HepG2 (cell line): ENCODE data around the gene GLRA3. TPM values are rescaled to one million over a fixed set of nuclear protein-coding genes. Genes with fewer than 3 reads are reported as not detected.

Experiments used
- ATAC-seq: fragments of 200-7000 bp; cut with Tn5 transposase; 3 replicates; pipeline ENCODE4 v1.9.1; 2020; ENCODE audit warnings: mild to moderate bottlenecking, moderate library complexity
- BruUV-seq: library from RNA; stranded (reverse); fragments of 400-500 nt; replicated peaks from 2 replicates; lab custom pipeline; 2021; lab: Mats Ljungman, UMichigan
- CTCF ChIA-PET: fragments of 300-600 bp; formaldehyde crosslinking; extraction: SDS; loops from one replicate; lab custom pipeline; 2021; ENCODE audit warnings: low total read pairs, inconsistent platforms, low intra/inter-chr PET ratio; lab: Yijun Ruan, JAX
- POLR2A ChIA-PET: fragments of 350-600 bp; sonication (Branson Sonifier 250); formaldehyde crosslinking; loops from one replicate; lab custom pipeline; 2020; ENCODE audit warnings: antibody characterized with exemption, inconsistent platforms; lab: Yijun Ruan, JAX
- DNase-seq: peaks from one replicate; pipeline ENCODE4 v3.0.0-alpha.2; 2015; ENCODE audit warnings: low spot score
- FAIRE-seq: peaks from 3 replicates; lab custom pipeline; 2011; peaks lifted over from hg19 to GRCh38; lab: Jason Lieb, UNC
- H2AFZ ChIP-seq: one replicate; pipeline ENCODE4 v1.6.1; 2011; ENCODE audit warnings: low read length, inconsistent platforms
- H3K27ac ChIP-seq: fragments of 300-600 bp; 3 replicates; pipeline ENCODE4 v1.8.0; 2011; ENCODE audit warnings: mixed run types, mild to moderate bottlenecking, mixed read lengths, low read length, inconsistent platforms; ENCODE audit not compliant: insufficient read depth; ENCODE audit errors: extremely low read length
- H3K27me3 ChIP-seq, 2 experiments: fragments of 200-600 bp in 1 of 2; 2 replicates in 1 of 2; 3 replicates in 1 of 2; pipeline versions ENCODE4 v1.6.0 to v1.8.0; 2011; ENCODE audit warnings: low read length in 2 of 2, mild to moderate bottlenecking in 2 of 2, moderate library complexity in 2 of 2, inconsistent platforms in 1 of 2; ENCODE audit not compliant: insufficient read depth in 2 of 2, control insufficient read depth in 1 of 2
- H3K36me3 ChIP-seq, 2 experiments: fragments of 200-600 bp in 1 of 2; replicated peaks in 1 of 2; 2 replicates in 1 of 2; 3 replicates in 1 of 2; pipeline versions ENCODE4 v1.5.1 to v1.8.0; 2011; ENCODE audit warnings: low read length in 2 of 2, inconsistent platforms in 1 of 2; ENCODE audit not compliant: insufficient read depth in 2 of 2, control insufficient read depth in 1 of 2
- H3K4me1 ChIP-seq: 2 replicates; pipeline ENCODE4 v1.5.1; 2012; ENCODE audit warnings: low read length, inconsistent platforms; ENCODE audit not compliant: insufficient read depth
- H3K4me2 ChIP-seq: 2 replicates; pipeline ENCODE4 v1.6.0; 2011; ENCODE audit warnings: low read depth, low read length, inconsistent platforms
- H3K4me3 ChIP-seq, 3 experiments: fragments of 200-600 bp in 1 of 3; sonication (generic), shearing (Covaris generic) in 1 of 3; replicated peaks in 1 of 3; 2 replicates each; pipeline ENCODE4 v1.5.1; 2011 to 2016; ENCODE audit warnings: low read length in 3 of 3, inconsistent platforms in 2 of 3, low read depth in 2 of 3, mild to moderate bottlenecking in 2 of 3, control low read depth in 1 of 3, mixed read lengths in 1 of 3; ENCODE audit not compliant: insufficient read depth in 1 of 3
- H3K79me2 ChIP-seq: one replicate; pipeline ENCODE4 v1.6.1; 2011; ENCODE audit warnings: low read length, inconsistent platforms; ENCODE audit not compliant: insufficient read depth
- H3K9ac ChIP-seq: 2 replicates; pipeline ENCODE4 v1.6.0; 2011; ENCODE audit warnings: mild to moderate bottlenecking, low read depth, low read length, inconsistent platforms; ENCODE audit not compliant: insufficient read depth
- H3K9me3 ChIP-seq: 2 replicates; pipeline ENCODE4 v1.5.1; 2012; ENCODE audit warnings: mild to moderate bottlenecking, low read length
- H4K20me1 ChIP-seq: 2 replicates; pipeline ENCODE4 v1.6.0; 2011; ENCODE audit warnings: inconsistent platforms, mild to moderate bottlenecking, low read length, moderate library complexity; ENCODE audit not compliant: insufficient read depth
- KLF13 ChIP-seq: sonication (generic); formaldehyde crosslinking; IDR thresholded peaks from 2 replicates; pipeline ENCODE4 v1.4.0; 2020; ENCODE audit warnings: mild to moderate bottlenecking, missing genetic modification reagents
- KLF15 ChIP-seq: sonication (generic); formaldehyde crosslinking; IDR thresholded peaks from 2 replicates; pipeline ENCODE4 v1.8.1; 2023; ENCODE audit warnings: borderline replicate concordance, mild to moderate bottlenecking, inconsistent platforms, missing genetic modification reagents, mixed read lengths
- KLF9 ChIP-seq: IDR thresholded peaks from 2 replicates; pipeline ENCODE4 v1.6.1; 2016; ENCODE audit warnings: low read depth
- MIER3 ChIP-seq: IDR thresholded peaks from 2 replicates; pipeline ENCODE4 v1.6.1; 2016; ENCODE audit warnings: missing compliant biosample characterization, borderline replicate concordance
- RFX1 ChIP-seq: fragments of 450-650 bp; IDR thresholded peaks from 2 replicates; pipeline ENCODE4 v1.6.1; 2017
- SMARCE1 ChIP-seq: fragments of 450-650 bp; IDR thresholded peaks from 2 replicates; pipeline ENCODE4 v1.6.1; 2017; ENCODE audit warnings: borderline replicate concordance
- SRY ChIP-seq: sonication (generic); formaldehyde crosslinking; IDR thresholded peaks from 2 replicates; pipeline ENCODE4 v1.8.0; 2022; ENCODE audit warnings: mild to moderate bottlenecking, missing genetic modification reagents
- TP53 ChIP-seq: sonication (generic); formaldehyde crosslinking; conservative IDR thresholded peaks from 2 replicates; pipeline ENCODE4 v1.4.0; 2020; ENCODE audit warnings: missing genetic modification reagents
- ZNF577 ChIP-seq: sonication (generic); formaldehyde crosslinking; IDR thresholded peaks from 2 replicates; pipeline ENCODE4 v1.4.0; 2020; ENCODE audit warnings: mild to moderate bottlenecking, low read depth, missing genetic modification reagents, borderline replicate concordance
- ZNF768 ChIP-seq: sonication (generic); formaldehyde crosslinking; IDR thresholded peaks from 2 replicates; pipeline ENCODE4 v1.4.0; 2020; ENCODE audit warnings: missing genetic modification reagents
- WGBS: methylation state at CpG from one replicate; pipeline ENCODE4 v1.1.6; 2017; ENCODE audit warnings: low lambda C conversion rate; 5-methylcytosine and 5-hydroxymethylcytosine counted together
- in situ Hi-C: cut with HindIII; loops from 2 replicates; pipeline ENCODE4 v1.10.0; 2017; ENCODE audit warnings: low pct_unique_long_range_greater_than_20kb; ENCODE audit not compliant: extremely low pct_ligation_motif_present
- intact Hi-C: fragments of 100-400 bp; cut with micrococcal nuclease; formaldehyde crosslinking; loops from one replicate; pipeline ENCODE4 v1.10.0; 2022; ENCODE audit not compliant: unreplicated experiment
- polyA plus RNA-seq, 8 experiments: library from polyadenylated mRNA; depleted of rRNA in 3 of 8; stranded (reverse) in 7 of 8; unstranded in 1 of 8; fragments of >200 nt; fragmentation: Illumina TruSeq in 4 of 8; extraction: Trizol in 4 of 8; gene quantifications; 2 replicates each; pipeline versions ENCODE4 v1.2.1 to v1.2.3, GENCODE V29; 2011 to 2016; ENCODE audit warnings: low read depth in 4 of 8, missing spikeins in 1 of 8, mixed read lengths in 1 of 8; ENCODE audit not compliant: insufficient read depth in 1 of 8
- total RNA-seq, 5 experiments: library from RNA; depleted of rRNA; stranded (reverse); fragments of >200 nt; fragmentation: Illumina TruSeq; extraction: Trizol; gene quantifications; 2 replicates each; pipeline ENCODE4 v1.2.3, GENCODE V29; 2016; ENCODE audit warnings: low read depth in 1 of 5
- TF ChIP-seq, protein P1 (sequence below): IDR thresholded peaks from 2 replicates; pipeline ENCODE4 v1.6.1; 2016; ENCODE audit warnings: mild to moderate bottlenecking
- TF ChIP-seq, protein P2 (sequence below): sonication (generic); formaldehyde crosslinking; IDR thresholded peaks from 2 replicates; pipeline ENCODE4 v1.5.1; 2020; ENCODE audit warnings: mild to moderate bottlenecking, missing genetic modification reagents
- TF ChIP-seq, protein P3 (sequence below): sonication (generic); formaldehyde crosslinking; IDR thresholded peaks from 2 replicates; pipeline ENCODE4 v1.4.0; 2020; ENCODE audit warnings: missing genetic modification reagents
- TF ChIP-seq, protein P4 (sequence below): sonication (generic); formaldehyde crosslinking; IDR thresholded peaks from 2 replicates; pipeline ENCODE4 v1.4.0; 2020; ENCODE audit warnings: mild to moderate bottlenecking, missing genetic modification reagents
- TF ChIP-seq, protein P5 (sequence below): IDR thresholded peaks from 2 replicates; pipeline ENCODE4 v1.6.1; 2012; ENCODE audit warnings: low read depth, low read length, improper control_type of control experiment

The GLRA3 gene
- total and polyA plus RNA-seq, 2 of the 13 experiments (the other 11 are each of a cell fraction or from before 2014, with no cell fraction given): not detected

DNA sequence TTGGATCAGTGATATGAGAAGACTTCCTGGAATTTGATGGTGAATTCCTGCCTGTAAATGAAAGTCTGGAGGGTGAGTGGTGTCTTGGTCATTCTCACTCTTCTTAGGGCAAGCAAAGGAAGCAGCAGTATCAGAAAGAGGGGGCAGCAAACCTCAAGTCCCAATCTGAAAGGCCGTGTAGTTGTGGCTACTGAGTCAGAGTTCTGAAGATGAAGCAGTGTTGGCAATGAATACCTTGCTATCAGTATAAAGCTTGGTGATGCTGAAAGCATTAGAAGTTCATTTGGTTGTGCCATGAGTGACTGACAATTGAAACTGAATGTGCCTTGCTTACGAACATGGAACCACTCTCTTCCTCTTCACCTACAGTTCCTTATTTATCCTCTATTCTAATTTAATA lies 35.0 kb upstream of the GLRA3 start:
- H3K4me1 ChIP-seq: no peaks in the 10 kb centered on the region
- H3K36me3 ChIP-seq: no peaks in the 10 kb centered on the region
- ATAC-seq: no peak
- no peak overlapping the region for H3K9ac ChIP-seq
- intact Hi-C loops: no loop called here
- H3K9me3 ChIP-seq: peaks cover 73% of the 10 kb centered on the region
- H3K27ac ChIP-seq: no peak overlapping the region
- no peaks in the 10 kb centered on the region for H3K27me3 ChIP-seq
- H3K4me3 ChIP-seq: no peak overlapping the region
- no peak for DNase-seq
- H2AFZ ChIP-seq: no peak overlapping the region
- in situ Hi-C loops: no loop called here
- TF ChIP-seq ZNF768 (CRISPR knock-in tag): no peak
- TF ChIP-seq, protein P1, sequence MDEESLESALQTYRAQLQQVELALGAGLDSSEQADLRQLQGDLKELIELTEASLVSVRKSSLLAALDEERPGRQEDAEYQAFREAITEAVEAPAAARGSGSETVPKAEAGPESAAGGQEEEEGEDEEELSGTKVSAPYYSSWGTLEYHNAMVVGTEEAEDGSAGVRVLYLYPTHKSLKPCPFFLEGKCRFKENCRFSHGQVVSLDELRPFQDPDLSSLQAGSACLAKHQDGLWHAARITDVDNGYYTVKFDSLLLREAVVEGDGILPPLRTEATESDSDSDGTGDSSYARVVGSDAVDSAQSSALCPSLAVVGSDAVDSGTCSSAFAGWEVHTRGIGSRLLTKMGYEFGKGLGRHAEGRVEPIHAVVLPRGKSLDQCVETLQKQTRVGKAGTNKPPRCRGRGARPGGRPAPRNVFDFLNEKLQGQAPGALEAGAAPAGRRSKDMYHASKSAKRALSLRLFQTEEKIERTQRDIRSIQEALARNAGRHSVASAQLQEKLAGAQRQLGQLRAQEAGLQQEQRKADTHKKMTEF (CRISPR knock-in tag): no peak
- TF ChIP-seq, protein P2, sequence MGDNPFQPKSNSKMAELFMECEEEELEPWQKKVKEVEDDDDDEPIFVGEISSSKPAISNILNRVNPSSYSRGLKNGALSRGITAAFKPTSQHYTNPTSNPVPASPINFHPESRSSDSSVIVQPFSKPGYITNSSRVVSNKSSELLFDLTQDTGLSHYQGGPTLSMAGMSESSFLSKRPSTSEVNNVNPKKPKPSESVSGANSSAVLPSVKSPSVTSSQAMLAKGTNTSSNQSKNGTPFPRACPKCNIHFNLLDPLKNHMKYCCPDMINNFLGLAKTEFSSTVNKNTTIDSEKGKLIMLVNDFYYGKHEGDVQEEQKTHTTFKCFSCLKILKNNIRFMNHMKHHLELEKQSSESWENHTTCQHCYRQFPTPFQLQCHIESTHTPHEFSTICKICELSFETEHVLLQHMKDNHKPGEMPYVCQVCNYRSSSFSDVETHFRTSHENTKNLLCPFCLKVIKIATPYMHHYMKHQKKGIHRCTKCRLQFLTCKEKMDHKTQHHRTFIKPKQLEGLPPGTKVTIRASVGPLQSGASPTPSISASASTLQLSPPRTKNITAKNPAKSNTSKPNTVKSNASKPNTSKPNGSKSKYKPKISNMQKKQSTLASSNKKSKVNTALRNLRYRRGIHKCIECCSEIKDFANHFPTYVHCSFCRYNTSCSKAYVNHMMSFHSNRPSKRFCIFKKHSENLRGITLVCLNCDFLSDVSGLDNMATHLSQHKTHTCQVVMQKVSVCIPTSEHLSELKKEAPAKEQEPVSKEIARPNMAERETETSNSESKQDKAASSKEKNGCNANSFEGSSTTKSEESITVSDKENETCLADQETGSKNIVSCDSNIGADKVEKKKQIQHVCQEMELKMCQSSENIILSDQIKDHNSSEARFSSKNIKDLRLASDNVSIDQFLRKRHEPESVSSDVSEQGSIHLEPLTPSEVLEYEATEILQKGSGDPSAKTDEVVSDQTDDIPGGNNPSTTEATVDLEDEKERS (CRISPR knock-in tag): no peak
- TF ChIP-seq SRY: no peak
- TF ChIP-seq, protein P3, sequence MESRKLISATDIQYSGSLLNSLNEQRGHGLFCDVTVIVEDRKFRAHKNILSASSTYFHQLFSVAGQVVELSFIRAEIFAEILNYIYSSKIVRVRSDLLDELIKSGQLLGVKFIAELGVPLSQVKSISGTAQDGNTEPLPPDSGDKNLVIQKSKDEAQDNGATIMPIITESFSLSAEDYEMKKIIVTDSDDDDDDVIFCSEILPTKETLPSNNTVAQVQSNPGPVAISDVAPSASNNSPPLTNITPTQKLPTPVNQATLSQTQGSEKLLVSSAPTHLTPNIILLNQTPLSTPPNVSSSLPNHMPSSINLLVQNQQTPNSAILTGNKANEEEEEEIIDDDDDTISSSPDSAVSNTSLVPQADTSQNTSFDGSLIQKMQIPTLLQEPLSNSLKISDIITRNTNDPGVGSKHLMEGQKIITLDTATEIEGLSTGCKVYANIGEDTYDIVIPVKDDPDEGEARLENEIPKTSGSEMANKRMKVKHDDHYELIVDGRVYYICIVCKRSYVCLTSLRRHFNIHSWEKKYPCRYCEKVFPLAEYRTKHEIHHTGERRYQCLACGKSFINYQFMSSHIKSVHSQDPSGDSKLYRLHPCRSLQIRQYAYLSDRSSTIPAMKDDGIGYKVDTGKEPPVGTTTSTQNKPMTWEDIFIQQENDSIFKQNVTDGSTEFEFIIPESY (CRISPR knock-in tag): no peak
- no peak for TF ChIP-seq ZNF577 (CRISPR knock-in tag)
- no peak for TF ChIP-seq MIER3 (CRISPR knock-in tag)
- TF ChIP-seq, protein P4, sequence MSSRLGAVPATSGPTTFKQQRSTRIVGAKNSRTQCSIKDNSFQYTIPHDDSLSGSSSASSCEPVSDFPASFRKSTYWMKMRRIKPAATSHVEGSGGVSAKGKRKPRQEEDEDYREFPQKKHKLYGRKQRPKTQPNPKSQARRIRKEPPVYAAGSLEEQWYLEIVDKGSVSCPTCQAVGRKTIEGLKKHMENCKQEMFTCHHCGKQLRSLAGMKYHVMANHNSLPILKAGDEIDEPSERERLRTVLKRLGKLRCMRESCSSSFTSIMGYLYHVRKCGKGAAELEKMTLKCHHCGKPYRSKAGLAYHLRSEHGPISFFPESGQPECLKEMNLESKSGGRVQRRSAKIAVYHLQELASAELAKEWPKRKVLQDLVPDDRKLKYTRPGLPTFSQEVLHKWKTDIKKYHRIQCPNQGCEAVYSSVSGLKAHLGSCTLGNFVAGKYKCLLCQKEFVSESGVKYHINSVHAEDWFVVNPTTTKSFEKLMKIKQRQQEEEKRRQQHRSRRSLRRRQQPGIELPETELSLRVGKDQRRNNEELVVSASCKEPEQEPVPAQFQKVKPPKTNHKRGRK (CRISPR knock-in tag): no peak
- TF ChIP-seq SMARCE1: no peak
- no peak for TF ChIP-seq KLF15 (CRISPR knock-in tag)
- TF ChIP-seq TP53: no peak
- TF ChIP-seq KLF9: no peak
- no peak for TF ChIP-seq KLF13
- TF ChIP-seq RFX1: no peak
- TF ChIP-seq, protein P5, sequence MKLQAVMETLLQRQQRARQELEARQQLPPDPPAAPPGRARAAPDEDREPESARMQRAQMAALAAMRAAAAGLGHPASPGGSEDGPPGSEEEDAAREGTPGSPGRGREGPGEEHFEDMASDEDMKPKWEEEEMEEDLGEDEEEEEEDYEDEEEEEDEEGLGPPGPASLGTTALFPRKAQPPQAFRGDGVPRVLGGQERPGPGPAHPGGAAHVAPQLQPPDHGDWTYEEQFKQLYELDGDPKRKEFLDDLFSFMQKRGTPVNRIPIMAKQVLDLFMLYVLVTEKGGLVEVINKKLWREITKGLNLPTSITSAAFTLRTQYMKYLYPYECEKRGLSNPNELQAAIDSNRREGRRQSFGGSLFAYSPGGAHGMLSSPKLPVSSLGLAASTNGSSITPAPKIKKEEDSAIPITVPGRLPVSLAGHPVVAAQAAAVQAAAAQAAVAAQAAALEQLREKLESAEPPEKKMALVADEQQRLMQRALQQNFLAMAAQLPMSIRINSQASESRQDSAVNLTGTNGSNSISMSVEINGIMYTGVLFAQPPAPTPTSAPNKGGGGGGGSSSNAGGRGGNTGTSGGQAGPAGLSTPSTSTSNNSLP: no peak
- TF ChIP-seq, all 625 proteins: peak for 0
- Histone ChIP-seq H3K4me2 (no peak overlapping the region), H4K20me1 (no peaks in the 10 kb centered on the region), H3K79me2 (no peaks in the 10 kb centered on the region)
- POLR2A ChIA-PET: no interaction called here
- no peak for FAIRE-seq
- 13% methylated on average over 2 of the region's 2 CpGs for WGBS
- BruUV-seq: no TSS peak
- CTCF ChIA-PET: no interaction called here
